ENCODE data around the gene LRRK2. TPM values are rescaled to one million over a fixed set of nuclear protein-coding genes. Genes with fewer than 3 reads are reported as not detected.
A peak's percentile ranks its signal among the peaks of the same experiment; 100 is the strongest.

The LRRK2 gene
- 1 to 10 TPM; 5.8 to 6.6 TPM for polyA plus RNA-seq

DNA sequence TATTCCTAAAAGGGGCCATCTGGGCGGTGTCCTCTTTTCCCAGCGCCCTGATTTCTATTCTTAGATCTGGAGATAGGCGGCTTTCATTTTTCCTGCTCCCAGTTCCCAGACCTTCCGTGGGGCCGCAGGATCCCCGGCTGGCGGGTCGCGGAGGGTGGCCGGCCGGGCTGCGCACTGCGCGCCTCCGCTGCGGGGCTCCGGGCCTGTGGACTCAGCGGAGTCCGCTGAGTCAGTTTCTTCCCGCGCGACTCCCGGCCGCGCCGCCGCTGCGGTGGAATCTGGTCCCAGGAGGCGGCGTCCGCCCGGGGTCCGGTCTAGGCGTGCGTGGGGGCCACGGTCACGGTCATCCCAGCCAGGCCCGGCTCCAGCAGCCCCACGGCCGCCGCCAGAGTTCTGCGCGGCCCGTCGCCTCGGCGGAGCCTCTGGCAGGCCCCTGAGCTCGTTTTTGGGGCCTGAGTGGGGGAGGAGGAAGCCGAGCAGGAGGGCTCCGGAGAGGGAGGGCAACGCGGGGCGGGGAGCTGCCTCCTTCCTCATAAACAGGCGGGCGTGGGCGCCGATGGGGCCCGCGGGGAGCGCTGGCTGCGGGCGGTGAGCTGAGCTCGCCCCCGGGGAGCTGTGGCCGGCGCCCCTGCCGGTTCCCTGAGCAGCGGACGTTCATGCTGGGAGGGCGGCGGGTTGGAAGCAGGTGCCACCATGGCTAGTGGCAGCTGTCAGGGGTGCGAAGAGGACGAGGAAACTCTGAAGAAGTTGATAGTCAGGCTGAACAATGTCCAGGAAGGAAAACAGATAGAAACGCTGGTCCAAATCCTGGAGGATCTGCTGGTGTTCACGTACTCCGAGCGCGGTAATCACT is at the start of gene LRRK2:
Gene LRRK2, plus strand, starts transcription at position 559 of the 853 bp plus-strand sequence. Its CDS starts 135 bp downstream, at position 694.
- Histone ChIP-seq H3K4me3 (ENCODE audit: low read depth in 1 of 2, low read length in 2 of 2) (peak within 1 kb of the TSS; percentile 79 to 94), H3K27ac (ENCODE audit: low read depth in 2 of 2, low read length in 1 of 2) (peak within 1 kb of the TSS; percentile 94 to 95), H3K4me1 (ENCODE audit: control insufficient read depth in 2 of 2, insufficient read depth in 2 of 2, low read length in 1 of 2) (no peaks in the 10 kb centered on the region), H3K9me3 (ENCODE audit: control insufficient read depth in 2 of 2, insufficient read depth in 1 of 2, low read depth in 1 of 2, low read length in 1 of 2) (no peaks in the 10 kb centered on the region), H3K36me3 (ENCODE audit: control insufficient read depth in 2 of 2, insufficient read depth in 2 of 2, low read length in 1 of 2) (no peaks in the 10 kb centered on the region), H3K27me3 (ENCODE audit: control insufficient read depth in 1 of 2, insufficient read depth in 2 of 2, low read length in 2 of 2) (no peaks in the 10 kb centered on the region)
- WGBS, 2 donors: 1% methylated on average over 77 to 78 of the region's 78 CpGs

DNA sequence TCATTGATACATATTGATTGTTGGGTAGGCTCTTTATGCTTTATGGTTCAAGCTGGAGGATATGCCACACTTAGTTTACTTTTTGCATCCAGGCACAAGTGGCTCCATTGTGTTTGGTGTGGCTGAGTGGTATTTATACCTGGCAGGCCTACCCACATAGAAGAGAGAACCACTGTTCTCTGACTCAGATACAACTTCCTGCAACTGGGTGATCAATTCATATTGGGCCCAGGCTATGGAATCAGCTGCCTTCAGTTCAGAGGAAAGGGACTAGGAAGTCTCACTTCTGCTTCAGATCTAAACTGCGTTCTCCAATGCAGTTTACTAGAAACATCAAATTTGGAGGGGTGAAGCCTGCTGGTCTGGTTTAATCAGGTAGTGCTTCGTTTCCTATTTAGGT is 49.8 kb upstream of the LRRK2 start:
- H3K4me1 ChIP-seq (ENCODE audit: control insufficient read depth in 2 of 2, insufficient read depth in 2 of 2, low read length in 1 of 2): no peaks in the 10 kb centered on the region
- H3K27ac ChIP-seq (ENCODE audit: low read depth in 2 of 2, low read length in 1 of 2): no peak overlapping the region
- H3K4me3 ChIP-seq (ENCODE audit: low read depth in 1 of 2, low read length in 2 of 2): no peak overlapping the region
- H3K9me3 ChIP-seq (ENCODE audit: control insufficient read depth in 2 of 2, insufficient read depth in 1 of 2, low read depth in 1 of 2, low read length in 1 of 2): no peaks in the 10 kb centered on the region
- no peaks in the 10 kb centered on the region for H3K27me3 ChIP-seq (ENCODE audit: control insufficient read depth in 1 of 2, insufficient read depth in 2 of 2, low read length in 2 of 2)
- no peaks in the 10 kb centered on the region for H3K36me3 ChIP-seq (ENCODE audit: control insufficient read depth in 2 of 2, insufficient read depth in 2 of 2, low read length in 1 of 2)
- 78 to 79% methylated on average over 2 of the region's 2 CpGs for WGBS, 2 donors

DNA sequence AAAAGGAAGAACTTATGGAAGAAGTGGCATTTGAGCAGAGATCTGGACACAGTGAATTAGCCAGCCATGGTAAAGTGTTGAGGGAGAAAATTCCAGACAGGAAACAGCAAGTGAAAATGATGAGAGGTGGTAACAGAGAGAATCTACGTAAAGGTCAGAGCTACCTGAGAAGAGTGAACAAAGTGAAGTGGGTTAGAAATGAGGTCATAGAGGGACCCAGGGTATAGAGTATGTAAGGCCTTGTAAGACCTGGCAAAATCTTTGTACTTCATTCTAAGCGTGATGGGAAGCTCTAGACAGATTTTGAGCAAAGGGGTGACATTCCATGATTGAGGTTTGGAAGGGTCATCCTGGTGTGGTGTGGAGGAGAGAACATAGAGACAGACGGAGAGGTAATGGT is 49.3 kb upstream of the LRRK2 start:
- H3K27me3 ChIP-seq (ENCODE audit: control insufficient read depth in 1 of 2, insufficient read depth in 2 of 2, low read length in 2 of 2): no peaks in the 10 kb centered on the region
- H3K4me3 ChIP-seq (ENCODE audit: low read depth in 1 of 2, low read length in 2 of 2): no peak overlapping the region
- no peaks in the 10 kb centered on the region for H3K9me3 ChIP-seq (ENCODE audit: control insufficient read depth in 2 of 2, insufficient read depth in 1 of 2, low read depth in 1 of 2, low read length in 1 of 2)
- no peaks in the 10 kb centered on the region for H3K4me1 ChIP-seq (ENCODE audit: control insufficient read depth in 2 of 2, insufficient read depth in 2 of 2, low read length in 1 of 2)
- H3K27ac ChIP-seq (ENCODE audit: low read depth in 2 of 2, low read length in 1 of 2): no peak overlapping the region
- 89 to 91% methylated on average over 3 of the region's 3 CpGs for WGBS, 2 donors
- no peaks in the 10 kb centered on the region for H3K36me3 ChIP-seq (ENCODE audit: control insufficient read depth in 2 of 2, insufficient read depth in 2 of 2, low read length in 1 of 2)

DNA sequence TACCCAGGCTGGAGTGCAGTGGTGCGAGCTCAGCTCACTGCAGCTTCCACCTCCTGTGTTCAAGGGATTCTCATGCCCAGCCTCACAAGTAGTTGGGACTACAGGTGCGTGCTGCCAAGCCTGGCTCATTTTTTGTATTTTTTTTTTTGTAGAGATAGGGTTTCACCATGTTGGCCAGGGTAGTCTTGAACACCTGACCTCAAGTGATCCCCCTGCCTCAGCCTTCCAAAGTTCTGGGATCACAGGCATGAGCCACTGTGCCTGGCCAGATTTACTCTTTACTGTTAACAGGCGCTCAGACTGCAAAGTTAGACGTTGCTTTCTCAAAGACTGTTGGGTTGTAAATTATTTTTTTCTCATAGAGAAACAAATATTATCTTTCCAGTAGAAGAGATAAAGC is 46.1 kb upstream of the LRRK2 start:
- Histone ChIP-seq H3K36me3 (ENCODE audit: control insufficient read depth in 2 of 2, insufficient read depth in 2 of 2, low read length in 1 of 2) (no peaks in the 10 kb centered on the region), H3K9me3 (ENCODE audit: control insufficient read depth in 2 of 2, insufficient read depth in 1 of 2, low read depth in 1 of 2, low read length in 1 of 2) (no peaks in the 10 kb centered on the region), H3K27ac (ENCODE audit: low read depth in 2 of 2, low read length in 1 of 2) (no peak overlapping the region), H3K4me1 (ENCODE audit: control insufficient read depth in 2 of 2, insufficient read depth in 2 of 2, low read length in 1 of 2) (no peaks in the 10 kb centered on the region), H3K27me3 (ENCODE audit: control insufficient read depth in 1 of 2, insufficient read depth in 2 of 2, low read length in 2 of 2) (no peaks in the 10 kb centered on the region), H3K4me3 (ENCODE audit: low read depth in 1 of 2, low read length in 2 of 2) (no peak overlapping the region)
- 82 to 91% methylated on average over 4 of the region's 4 CpGs for WGBS, 2 donors

DNA sequence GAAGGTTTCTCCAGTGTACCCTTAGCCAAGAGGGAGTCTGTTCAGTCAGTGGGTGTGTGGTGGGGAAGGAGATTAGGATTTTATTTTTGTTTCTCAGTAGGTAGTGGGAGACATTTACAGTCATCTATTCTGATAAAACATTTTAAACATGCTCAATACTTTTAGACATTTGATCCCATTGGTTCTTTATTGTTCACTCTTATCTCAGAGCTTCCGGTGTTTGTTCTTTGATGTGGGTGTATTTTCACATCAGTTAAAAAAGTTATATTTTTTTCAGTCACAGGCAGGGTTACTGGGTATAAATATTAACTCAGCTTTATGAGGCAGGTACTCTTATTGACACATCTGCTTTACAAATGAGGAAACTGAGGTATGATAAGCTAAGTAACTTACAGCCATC is 43.3 kb upstream of the LRRK2 start:
- no peak overlapping the region for H3K4me3 ChIP-seq (ENCODE audit: low read depth in 1 of 2, low read length in 2 of 2)
- WGBS, 2 donors: 59 to 77% methylated on average over 1 of the region's 1 CpG
- no peaks in the 10 kb centered on the region for H3K36me3 ChIP-seq (ENCODE audit: control insufficient read depth in 2 of 2, insufficient read depth in 2 of 2, low read length in 1 of 2)
- no peaks in the 10 kb centered on the region for H3K27me3 ChIP-seq (ENCODE audit: control insufficient read depth in 1 of 2, insufficient read depth in 2 of 2, low read length in 2 of 2)
- no peaks in the 10 kb centered on the region for H3K4me1 ChIP-seq (ENCODE audit: control insufficient read depth in 2 of 2, insufficient read depth in 2 of 2, low read length in 1 of 2)
- no peak overlapping the region for H3K27ac ChIP-seq (ENCODE audit: low read depth in 2 of 2, low read length in 1 of 2)
- no peaks in the 10 kb centered on the region for H3K9me3 ChIP-seq (ENCODE audit: control insufficient read depth in 2 of 2, insufficient read depth in 1 of 2, low read depth in 1 of 2, low read length in 1 of 2)

DNA sequence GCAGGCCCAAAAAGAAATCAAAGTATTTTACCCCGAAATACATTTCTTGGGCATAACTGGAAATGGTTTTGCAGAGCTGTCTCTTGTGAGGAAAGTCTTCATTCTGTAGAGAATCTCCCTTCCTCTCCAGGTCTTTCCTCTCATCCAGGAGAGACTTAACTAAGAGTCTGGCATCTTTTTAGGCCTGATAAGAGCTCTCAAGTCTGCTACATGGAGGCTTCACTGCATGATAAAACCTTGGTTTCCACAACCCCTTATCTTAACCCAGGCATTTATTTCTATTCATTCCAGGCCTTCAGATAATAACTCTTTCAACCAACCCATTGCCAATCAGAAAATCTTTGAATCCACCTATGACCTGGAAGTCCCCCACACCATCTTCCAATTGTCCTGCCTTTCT is 41.1 kb upstream of the LRRK2 start:
- H3K9me3 ChIP-seq (ENCODE audit: control insufficient read depth in 2 of 2, insufficient read depth in 1 of 2, low read depth in 1 of 2, low read length in 1 of 2): no peaks in the 10 kb centered on the region
- no peaks in the 10 kb centered on the region for H3K4me1 ChIP-seq (ENCODE audit: control insufficient read depth in 2 of 2, insufficient read depth in 2 of 2, low read length in 1 of 2)
- no peak overlapping the region for H3K4me3 ChIP-seq (ENCODE audit: low read depth in 1 of 2, low read length in 2 of 2)
- H3K27me3 ChIP-seq (ENCODE audit: control insufficient read depth in 1 of 2, insufficient read depth in 2 of 2, low read length in 2 of 2): no peaks in the 10 kb centered on the region
- 89 to 92% methylated on average over 1 of the region's 1 CpG for WGBS, 2 donors
- no peaks in the 10 kb centered on the region for H3K36me3 ChIP-seq (ENCODE audit: control insufficient read depth in 2 of 2, insufficient read depth in 2 of 2, low read length in 1 of 2)
- no peak overlapping the region for H3K27ac ChIP-seq (ENCODE audit: low read depth in 2 of 2, low read length in 1 of 2)

DNA sequence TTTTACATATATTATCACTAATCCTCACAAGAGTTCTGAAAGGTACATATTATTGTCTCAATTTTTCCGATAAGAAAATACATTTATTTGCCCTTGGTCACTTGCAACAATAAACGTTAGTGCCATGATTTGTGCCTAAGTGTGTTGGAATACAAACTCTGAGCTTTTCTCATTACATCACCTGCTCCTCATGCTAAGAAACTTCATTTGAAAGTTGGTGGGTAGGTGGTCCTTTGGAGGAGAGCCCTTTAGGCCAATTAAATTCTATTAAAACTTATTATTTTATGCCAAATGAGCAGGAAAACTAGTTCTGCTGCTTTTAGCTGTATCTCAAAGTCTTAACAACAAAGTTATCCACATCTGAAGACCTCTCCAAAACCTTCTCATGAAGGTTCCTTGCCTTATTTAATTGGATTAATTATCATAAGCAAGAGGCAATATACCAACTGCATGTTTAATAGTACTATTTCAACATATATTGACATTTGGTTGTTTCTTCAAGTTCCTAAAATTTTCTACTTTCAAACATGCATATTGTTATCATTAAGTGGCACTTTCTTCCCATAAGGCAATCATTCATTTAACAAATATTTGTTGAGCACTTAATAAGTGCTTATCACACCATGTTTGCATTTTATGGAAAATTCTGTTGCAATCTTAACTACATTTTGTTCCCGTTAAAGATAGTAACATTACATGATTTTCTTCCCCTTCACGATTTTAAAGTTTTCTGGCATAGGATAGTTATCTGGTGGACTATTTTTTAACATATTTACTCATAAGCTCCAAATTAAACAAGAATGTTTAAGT is 40.1 kb upstream of the LRRK2 start:
- WGBS, 2 donors: 73 to 88% methylated on average over 4 of the region's 4 CpGs

DNA sequence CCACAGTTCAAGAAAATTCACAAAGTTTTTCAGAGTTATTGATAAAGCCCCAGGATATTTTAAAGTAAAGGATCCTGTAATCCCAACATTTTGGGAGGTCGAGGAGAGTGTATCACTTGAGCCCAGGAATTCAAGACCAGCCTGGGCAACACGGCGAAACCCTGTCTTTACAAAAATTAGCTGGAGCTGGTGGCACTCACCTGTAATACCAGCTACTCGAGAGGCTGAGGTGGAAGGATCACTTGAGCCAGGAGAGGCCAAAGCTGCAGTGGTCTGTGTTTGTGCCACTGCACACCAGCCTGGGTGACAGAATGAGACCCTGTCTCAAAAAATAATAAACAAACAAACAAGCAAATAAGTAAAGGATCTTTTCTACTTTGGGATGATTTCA is 39.5 kb upstream of the LRRK2 start:
- WGBS, 2 donors: 86 to 88% methylated on average over 4 of the region's 4 CpGs
- no peaks in the 10 kb centered on the region for H3K9me3 ChIP-seq (ENCODE audit: control insufficient read depth in 2 of 2, insufficient read depth in 1 of 2, low read depth in 1 of 2, low read length in 1 of 2)
- H3K27me3 ChIP-seq (ENCODE audit: control insufficient read depth in 1 of 2, insufficient read depth in 2 of 2, low read length in 2 of 2): no peaks in the 10 kb centered on the region
- H3K36me3 ChIP-seq (ENCODE audit: control insufficient read depth in 2 of 2, insufficient read depth in 2 of 2, low read length in 1 of 2): no peaks in the 10 kb centered on the region
- H3K27ac ChIP-seq (ENCODE audit: low read depth in 2 of 2, low read length in 1 of 2): no peak overlapping the region
- no peak overlapping the region for H3K4me3 ChIP-seq (ENCODE audit: low read depth in 1 of 2, low read length in 2 of 2)
- no peaks in the 10 kb centered on the region for H3K4me1 ChIP-seq (ENCODE audit: control insufficient read depth in 2 of 2, insufficient read depth in 2 of 2, low read length in 1 of 2)

More for the DNA sequence above, 40.1 kb upstream of the LRRK2 start:
- Histone ChIP-seq H3K27me3 (ENCODE audit: control insufficient read depth in 1 of 2, insufficient read depth in 2 of 2, low read length in 2 of 2) (no peaks in the 10 kb centered on the region), H3K4me3 (ENCODE audit: low read depth in 1 of 2, low read length in 2 of 2) (no peak overlapping the region), H3K4me1 (ENCODE audit: control insufficient read depth in 2 of 2, insufficient read depth in 2 of 2, low read length in 1 of 2) (no peaks in the 10 kb centered on the region), H3K9me3 (ENCODE audit: control insufficient read depth in 2 of 2, insufficient read depth in 1 of 2, low read depth in 1 of 2, low read length in 1 of 2) (no peaks in the 10 kb centered on the region), H3K36me3 (ENCODE audit: control insufficient read depth in 2 of 2, insufficient read depth in 2 of 2, low read length in 1 of 2) (no peaks in the 10 kb centered on the region), H3K27ac (ENCODE audit: low read depth in 2 of 2, low read length in 1 of 2) (no peak overlapping the region)

DNA sequence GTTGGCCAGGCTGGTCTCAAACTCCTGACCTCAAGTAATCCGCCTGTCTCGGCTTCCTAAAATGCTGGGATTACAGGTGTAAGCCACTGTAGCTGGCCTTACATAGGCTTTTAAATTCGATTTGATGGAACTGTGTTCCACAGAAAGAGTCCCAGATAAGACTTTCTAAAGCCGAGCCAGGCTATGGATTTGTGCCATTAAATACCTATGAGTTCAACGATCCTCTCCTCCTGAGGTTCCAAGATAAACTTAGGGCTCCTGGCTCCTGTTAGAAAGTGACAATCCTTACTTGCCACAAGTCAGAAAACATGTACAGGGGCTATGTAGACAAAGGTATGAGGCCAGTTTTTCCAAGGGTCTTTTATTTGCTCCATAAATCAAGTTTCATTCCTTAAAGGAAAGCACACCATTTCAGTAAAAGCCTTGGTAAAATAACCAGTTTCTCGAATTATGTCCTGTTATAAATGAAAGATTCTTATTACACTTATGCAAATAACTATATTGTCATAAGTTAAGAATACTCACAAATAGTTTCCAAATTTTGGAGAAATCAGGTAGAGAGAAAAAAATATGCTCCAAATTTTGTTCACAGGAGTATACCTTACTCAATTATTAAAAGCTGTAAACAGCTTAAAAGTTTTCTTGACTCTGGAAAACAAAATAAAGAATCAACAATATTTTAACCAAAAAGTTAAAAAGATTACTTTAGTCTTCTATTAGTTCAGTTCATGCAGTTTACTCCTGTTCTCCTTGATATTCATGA is 36.1 kb upstream of the LRRK2 start:
- no peaks in the 10 kb centered on the region for H3K36me3 ChIP-seq (ENCODE audit: control insufficient read depth in 2 of 2, insufficient read depth in 2 of 2, low read length in 1 of 2)
- H3K27me3 ChIP-seq (ENCODE audit: control insufficient read depth in 1 of 2, insufficient read depth in 2 of 2, low read length in 2 of 2): no peaks in the 10 kb centered on the region
- no peaks in the 10 kb centered on the region for H3K9me3 ChIP-seq (ENCODE audit: control insufficient read depth in 2 of 2, insufficient read depth in 1 of 2, low read depth in 1 of 2, low read length in 1 of 2)
- H3K4me1 ChIP-seq (ENCODE audit: control insufficient read depth in 2 of 2, insufficient read depth in 2 of 2, low read length in 1 of 2): no peaks in the 10 kb centered on the region
- WGBS, 2 donors: 78 to 89% methylated on average over 6 of the region's 6 CpGs
- no peak overlapping the region for H3K27ac ChIP-seq (ENCODE audit: low read depth in 2 of 2, low read length in 1 of 2)
- no peak overlapping the region for H3K4me3 ChIP-seq (ENCODE audit: low read depth in 1 of 2, low read length in 2 of 2)
